Natural killer cell (primary cell): Measurements from ENCODE around the gene NKTR. TPM values are rescaled to one million over a fixed set of nuclear protein-coding genes. Genes with fewer than 3 reads are reported as not detected.

Source experiments
- ATAC-seq, 3 donors: fragments of 150-1000 bp in 2 of 3; fragments of 200-7000 bp in 1 of 3; cut with Tn5 transposase; 1 replicate in 1 of 3; 2 replicates in 2 of 3; pipeline ENCODE4 v1.10.0; 2021; ENCODE audit warnings: mild to moderate bottlenecking in 2 of 3, moderate library complexity in 2 of 3
- DNase-seq, 2 donors: peaks; one replicate each; pipeline versions ENCODE4 v3.0.0 to v3.0.0-alpha.2; 2013 to 2021; ENCODE audit warnings: mixed read lengths in 1 of 2
- H3K27ac ChIP-seq: one replicate; pipeline ENCODE4 v1.5.1; 2013; ENCODE audit warnings: mild to moderate bottlenecking, low read length
- H3K27me3 ChIP-seq: one replicate; pipeline ENCODE4 v1.6.1; 2013; ENCODE audit warnings: low read length; ENCODE audit not compliant: control insufficient read depth, insufficient read depth
- H3K36me3 ChIP-seq: one replicate; pipeline ENCODE4 v1.6.1; 2013; ENCODE audit warnings: low read length; ENCODE audit not compliant: control insufficient read depth, insufficient read depth
- H3K4me1 ChIP-seq: one replicate; pipeline ENCODE4 v1.6.1; 2013; ENCODE audit warnings: low read length; ENCODE audit not compliant: control insufficient read depth, insufficient read depth
- H3K4me3 ChIP-seq: one replicate; pipeline ENCODE4 v1.5.1; 2013; ENCODE audit warnings: low read length
- H3K9me3 ChIP-seq: one replicate; pipeline ENCODE4 v1.6.1; 2013; ENCODE audit warnings: low read length; ENCODE audit not compliant: control insufficient read depth, insufficient read depth
- H3K27ac Mint-ChIP-seq, 2 donors: one replicate each; pipeline ENCODE4 v1.8.0; 2022; ENCODE audit warnings: mild to moderate bottlenecking in 2 of 2, mixed read lengths in 2 of 2, moderate library complexity in 1 of 2
- H3K27me3 Mint-ChIP-seq, 2 donors: one replicate each; pipeline ENCODE4 v1.8.0; 2022; ENCODE audit warnings: low read depth in 2 of 2, mixed read lengths in 2 of 2
- H3K36me3 Mint-ChIP-seq: one replicate; pipeline ENCODE4 v1.8.0; 2022; ENCODE audit warnings: mixed read lengths
- H3K4me1 Mint-ChIP-seq, 2 donors: one replicate each; pipeline ENCODE4 v1.8.0; 2022; ENCODE audit warnings: mixed read lengths in 2 of 2
- H3K4me3 Mint-ChIP-seq: one replicate; pipeline ENCODE4 v1.8.0; 2022; ENCODE audit warnings: mild to moderate bottlenecking, moderate library complexity, mixed read lengths
- H3K9me3 Mint-ChIP-seq, 2 donors: one replicate each; pipeline ENCODE4 v1.8.0; 2022; ENCODE audit warnings: mixed read lengths in 2 of 2
- WGBS: methylation state at CpG from one replicate; pipeline ENCODE4 v1.1.7; 2013; ENCODE audit warnings: missing lambda C conversion rate; ENCODE audit not compliant: insufficient coverage; 5-methylcytosine and 5-hydroxymethylcytosine counted together
- intact Hi-C: fragments of 100-400 bp; cut with micrococcal nuclease; formaldehyde crosslinking; loops from one replicate; pipeline ENCODE4 v1.14.2; 2022
- total RNA-seq, 4 donors: library from RNA; stranded (reverse); fragments of 120-200 nt in 1 of 4; gene quantifications; one replicate each; pipeline versions ENCODE4 v1.2.3 to v1.2.4, GENCODE V29; 2013 to 2022
- TF ChIP-seq, protein P1 (sequence below): fragments of 200-600 bp; IDR thresholded peaks from one replicate; pipeline ENCODE4 v1.8.0; 2022; ENCODE audit warnings: antibody characterized with exemption

NKTR gene
- total RNA-seq, 3 donors from 2014 or later (not counting 1 experiment from before 2014, with no cell fraction given): 212 to 252 (median 217) TPM

GRCh38 chr3:42655331-42655888 lies 54.9 kb downstream of the NKTR start:
- intact Hi-C loops: no loop called here
- Histone ChIP-seq H3K4me1 (peaks cover 33% of the 10 kb centered on the region), H3K4me3 (no peak overlapping the region), H3K9me3 (no peaks in the 10 kb centered on the region), H3K36me3 (no peaks in the 10 kb centered on the region), H3K27ac (no peak overlapping the region), H3K27me3 (no peaks in the 10 kb centered on the region)
- ATAC-seq: no peak
- Mint-ChIP-seq H3K27me3 (no peaks in the 10 kb centered on the region), H3K27ac (no peak overlapping the region), H3K36me3 (no peaks in the 10 kb centered on the region), H3K4me3 (peak overlapping the region; percentile 64), H3K9me3 (no peaks in the 10 kb centered on the region), H3K4me1 (peaks cover 0 to 52% of the 10 kb centered on the region in 2 donors)
- 95% methylated on average over 4 of the region's 4 CpGs for WGBS
- TF ChIP-seq, protein P1, sequence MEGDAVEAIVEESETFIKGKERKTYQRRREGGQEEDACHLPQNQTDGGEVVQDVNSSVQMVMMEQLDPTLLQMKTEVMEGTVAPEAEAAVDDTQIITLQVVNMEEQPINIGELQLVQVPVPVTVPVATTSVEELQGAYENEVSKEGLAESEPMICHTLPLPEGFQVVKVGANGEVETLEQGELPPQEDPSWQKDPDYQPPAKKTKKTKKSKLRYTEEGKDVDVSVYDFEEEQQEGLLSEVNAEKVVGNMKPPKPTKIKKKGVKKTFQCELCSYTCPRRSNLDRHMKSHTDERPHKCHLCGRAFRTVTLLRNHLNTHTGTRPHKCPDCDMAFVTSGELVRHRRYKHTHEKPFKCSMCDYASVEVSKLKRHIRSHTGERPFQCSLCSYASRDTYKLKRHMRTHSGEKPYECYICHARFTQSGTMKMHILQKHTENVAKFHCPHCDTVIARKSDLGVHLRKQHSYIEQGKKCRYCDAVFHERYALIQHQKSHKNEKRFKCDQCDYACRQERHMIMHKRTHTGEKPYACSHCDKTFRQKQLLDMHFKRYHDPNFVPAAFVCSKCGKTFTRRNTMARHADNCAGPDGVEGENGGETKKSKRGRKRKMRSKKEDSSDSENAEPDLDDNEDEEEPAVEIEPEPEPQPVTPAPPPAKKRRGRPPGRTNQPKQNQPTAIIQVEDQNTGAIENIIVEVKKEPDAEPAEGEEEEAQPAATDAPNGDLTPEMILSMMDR: no peak
- DNase-seq: peak in 1 of 2 donors; percentile 31

DNA sequence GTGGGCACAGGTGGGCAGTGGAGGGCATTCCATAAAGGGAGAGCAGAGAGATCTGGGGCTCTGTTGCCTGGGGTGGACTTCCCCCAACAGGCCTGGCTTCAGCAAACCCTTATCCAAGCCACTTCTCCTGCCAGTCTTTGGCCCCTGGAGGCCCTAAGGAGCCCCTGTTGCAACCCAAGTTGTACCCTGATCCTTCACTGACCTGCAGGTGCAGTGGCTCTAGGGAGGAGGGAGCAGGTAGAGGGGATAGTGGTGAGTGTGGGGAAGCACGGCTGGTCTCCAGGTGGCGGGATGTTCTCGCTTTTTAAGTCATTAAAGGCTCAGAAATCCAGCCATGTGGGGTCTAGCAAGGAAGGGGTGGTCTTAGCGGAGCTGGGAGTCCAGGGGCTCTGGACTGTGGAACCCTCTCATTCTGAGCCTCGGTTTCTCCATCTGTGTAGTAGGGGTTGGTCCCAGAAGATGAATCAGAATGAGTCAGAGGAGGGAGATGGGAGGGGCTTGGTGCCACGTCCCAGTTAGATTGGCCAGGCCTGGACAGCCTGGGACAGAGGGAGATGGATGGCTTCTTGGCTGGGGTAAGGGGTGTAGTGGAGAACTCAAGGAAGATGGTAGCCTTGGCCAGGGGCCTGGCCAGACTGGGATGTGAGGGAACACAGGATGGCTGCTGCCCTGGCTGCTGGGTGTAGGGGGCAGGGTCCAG lies 55.6 kb downstream of the NKTR start:
- peak overlapping the region in 1 of 2 donors; percentile 63 for H3K27ac Mint-ChIP-seq
- Histone ChIP-seq H3K27me3 (no peaks in the 10 kb centered on the region), H3K36me3 (no peaks in the 10 kb centered on the region), H3K4me1 (peaks cover 33% of the 10 kb centered on the region), H3K27ac (no peak overlapping the region), H3K4me3 (no peak overlapping the region), H3K9me3 (no peaks in the 10 kb centered on the region)
- peak overlapping the region; percentile 25 for H3K4me3 Mint-ChIP-seq
- H3K4me1 Mint-ChIP-seq: peaks cover 0 to 49% of the 10 kb centered on the region in 2 donors
- H3K9me3 Mint-ChIP-seq: no peaks in the 10 kb centered on the region
- WGBS: 94% methylated on average over 6 of the region's 6 CpGs
- TF ChIP-seq, protein P1: no peak
- no peak for DNase-seq
- intact Hi-C loops: no loop called here
- ATAC-seq: no peak
- no peaks in the 10 kb centered on the region for H3K36me3 Mint-ChIP-seq
- no peaks in the 10 kb centered on the region for H3K27me3 Mint-ChIP-seq

GRCh38 chr3:42656680-42657610 lies 56.5 kb downstream of the NKTR start:
- Mint-ChIP-seq H3K4me3 (no peak overlapping the region), H3K36me3 (no peaks in the 10 kb centered on the region), H3K4me1 (peaks cover 0 to 42% of the 10 kb centered on the region in 2 donors), H3K27ac (peak overlapping the region in 1 of 2 donors; percentile 63), H3K27me3 (no peaks in the 10 kb centered on the region), H3K9me3 (no peaks in the 10 kb centered on the region)
- no peak for ATAC-seq
- no peak overlapping the region for H3K4me3 ChIP-seq
- no peaks in the 10 kb centered on the region for H3K36me3 ChIP-seq
- no peak for DNase-seq
- intact Hi-C loops: no loop called here
- peaks cover 30% of the 10 kb centered on the region for H3K4me1 ChIP-seq
- H3K27ac ChIP-seq: no peak overlapping the region
- no peaks in the 10 kb centered on the region for H3K9me3 ChIP-seq
- WGBS: 92% methylated on average over 8 of the region's 9 CpGs
- no peaks in the 10 kb centered on the region for H3K27me3 ChIP-seq
- TF ChIP-seq, protein P1: no peak
